Measurements from ENCODE around the gene PCBP3. TPM values are rescaled to one million over a fixed set of nuclear protein-coding genes. Genes with fewer than 3 reads are reported as not detected.

The PCBP3 gene
- total and polyA plus RNA-seq, 10 of the 15 experiments (the other 5 are each of a cell fraction or from before 2014, with no cell fraction given): 0.09 to 1.3 (median 0.46) TPM; not detected in 3

DNA sequence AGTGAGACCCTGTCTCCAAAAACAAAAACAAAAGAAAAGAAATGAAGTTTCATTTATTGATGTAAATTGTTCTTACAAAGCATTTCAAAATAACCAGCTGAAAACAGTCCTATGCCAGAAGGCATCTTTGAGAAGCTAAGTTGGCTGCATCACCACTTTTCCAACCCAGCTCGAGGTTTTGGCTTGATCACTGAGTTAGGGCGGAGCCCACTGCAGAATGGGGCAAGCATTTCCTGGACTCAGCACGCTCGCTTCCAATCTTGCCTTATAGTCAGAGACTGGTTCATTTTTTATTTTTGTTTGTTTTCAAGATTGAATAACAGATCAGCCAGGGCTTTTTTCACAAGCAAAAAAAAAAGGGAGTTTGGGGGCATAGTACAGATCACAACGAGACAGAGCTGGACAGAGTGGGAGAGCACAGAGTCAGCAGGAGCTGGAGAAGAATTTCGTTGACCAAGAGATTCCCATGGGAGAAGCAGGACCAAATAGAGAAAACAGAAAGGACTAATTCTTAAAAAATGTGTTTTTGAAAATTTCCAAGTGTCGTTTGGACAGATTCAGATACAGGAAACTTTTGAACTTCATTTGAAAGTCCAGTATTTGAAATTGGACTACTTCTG, 314.6 kb downstream of the PCBP3 start:
- CTCF ChIA-PET: no interaction called here
- no peak overlapping the region for H2AFZ ChIP-seq (ENCODE audit: control insufficient read depth, low read depth, low read length)

DNA sequence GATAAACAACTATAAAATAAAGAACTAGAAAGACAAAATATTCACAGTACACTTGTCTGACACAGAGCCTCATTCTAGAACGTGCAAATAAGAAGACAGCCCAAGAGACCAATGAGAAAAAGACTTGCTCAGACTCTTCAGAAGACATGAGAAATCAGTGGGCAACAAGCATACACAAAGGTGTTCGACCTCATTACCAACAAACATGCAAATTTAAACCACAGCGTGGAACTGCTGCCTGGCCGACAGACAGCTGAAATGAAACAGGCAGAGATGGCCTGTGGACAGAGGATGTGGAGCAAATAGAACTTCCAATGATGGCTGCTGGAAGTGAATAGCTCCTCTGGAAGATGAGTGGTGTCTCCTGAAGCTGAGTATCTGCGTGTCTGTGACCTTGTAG, 315.7 kb downstream of the PCBP3 start:
- H3K36me3 ChIP-seq (ENCODE audit: control insufficient read depth in 2 of 2, insufficient read depth in 2 of 2, low read length in 1 of 2): no peaks in the 10 kb centered on the region
- peaks cover 2% of the 10 kb centered on the region; the same call in 1 of the 3 replicates for H3K9me3 ChIP-seq (replicated peaks; ENCODE audit: control insufficient read depth, insufficient read depth, low read length)
- intact Hi-C loops (cut with micrococcal nuclease; ENCODE audit: unreplicated experiment): no loop called here
- DNase-seq (ENCODE audit: low read depth, low spot score) (no peak), ATAC-seq (no peak), FAIRE-seq (no peak)
- H3K4me2 ChIP-seq (ENCODE audit: control insufficient read depth, insufficient read depth): no peak overlapping the region
- TF ChIP-seq, protein P1, sequence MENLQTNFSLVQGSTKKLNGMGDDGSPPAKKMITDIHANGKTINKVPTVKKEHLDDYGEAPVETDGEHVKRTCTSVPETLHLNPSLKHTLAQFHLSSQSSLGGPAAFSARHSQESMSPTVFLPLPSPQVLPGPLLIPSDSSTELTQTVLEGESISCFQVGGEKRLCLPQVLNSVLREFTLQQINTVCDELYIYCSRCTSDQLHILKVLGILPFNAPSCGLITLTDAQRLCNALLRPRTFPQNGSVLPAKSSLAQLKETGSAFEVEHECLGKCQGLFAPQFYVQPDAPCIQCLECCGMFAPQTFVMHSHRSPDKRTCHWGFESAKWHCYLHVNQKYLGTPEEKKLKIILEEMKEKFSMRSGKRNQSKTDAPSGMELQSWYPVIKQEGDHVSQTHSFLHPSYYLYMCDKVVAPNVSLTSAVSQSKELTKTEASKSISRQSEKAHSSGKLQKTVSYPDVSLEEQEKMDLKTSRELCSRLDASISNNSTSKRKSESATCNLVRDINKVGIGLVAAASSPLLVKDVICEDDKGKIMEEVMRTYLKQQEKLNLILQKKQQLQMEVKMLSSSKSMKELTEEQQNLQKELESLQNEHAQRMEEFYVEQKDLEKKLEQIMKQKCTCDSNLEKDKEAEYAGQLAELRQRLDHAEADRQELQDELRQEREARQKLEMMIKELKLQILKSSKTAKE (IDR thresholded peaks at IDR 0.05; ENCODE audit: low read depth, poor library complexity, severe bottlenecking): no peak
- peak; percentile 88; the same call in 1 of the 3 replicates for TF ChIP-seq POU2F2 (IDR thresholded peaks at IDR 0.05; ENCODE audit: borderline replicate concordance, low read depth, low read length)
- TF ChIP-seq RUNX3 (IDR thresholded peaks at IDR 0.05; ENCODE audit: low read length): 0 out of 2 replicates have a peak, but pooled peaks have one; percentile 24
- ChIA-PET RAD21 (ENCODE audit: unreplicated experiment) (no interaction called here), POLR2A (no interaction called here), CTCF (no interaction called here), SMC1A (ENCODE audit: uncharacterized antibody, unreplicated experiment) (no interaction called here)
- in situ Hi-C loops (cut with MboI): no loop called here
- BruUV-seq (replicated peaks): no TSS peak
- H3K79me2 ChIP-seq (ENCODE audit: control insufficient read depth, insufficient read depth, low read length): no peaks in the 10 kb centered on the region
- no peaks in the 10 kb centered on the region for H3K4me1 ChIP-seq (ENCODE audit: control insufficient read depth, insufficient read depth, low read length)
- no peaks in the 10 kb centered on the region for H4K20me1 ChIP-seq (ENCODE audit: control insufficient read depth, insufficient read depth)
- no peak overlapping the region for H3K4me3 ChIP-seq
- 3% methylated on average over 5 of the region's 5 CpGs for WGBS (ENCODE audit: insufficient coverage, insufficient replicate concordance, low lambda C conversion rate, missing lambda C conversion rate)
- no peaks in the 10 kb centered on the region for H3K27me3 ChIP-seq (replicated peaks in 1 of 2; ENCODE audit: control insufficient read depth in 2 of 2, insufficient read depth in 2 of 2, low read length in 1 of 2)
- H3K9ac ChIP-seq (ENCODE audit: control insufficient read depth, insufficient read depth, low read length): no peak overlapping the region
- no peak overlapping the region for H3K27ac ChIP-seq (ENCODE audit: control insufficient read depth, insufficient read depth)
- no peak overlapping the region for H2AFZ ChIP-seq (ENCODE audit: control insufficient read depth, low read depth, low read length)

More for the DNA sequence above, 314.6 kb downstream of the PCBP3 start:
- POLR2A ChIA-PET: no interaction called here
- Histone ChIP-seq H3K9ac (ENCODE audit: control insufficient read depth, insufficient read depth, low read length) (no peak overlapping the region), H3K36me3 (ENCODE audit: control insufficient read depth in 2 of 2, insufficient read depth in 2 of 2, low read length in 1 of 2) (no peaks in the 10 kb centered on the region), H3K4me2 (ENCODE audit: control insufficient read depth, insufficient read depth) (no peak overlapping the region), H3K27ac (ENCODE audit: control insufficient read depth, insufficient read depth) (no peak overlapping the region), H3K27me3 (replicated peaks in 1 of 2; ENCODE audit: control insufficient read depth in 2 of 2, insufficient read depth in 2 of 2, low read length in 1 of 2) (no peaks in the 10 kb centered on the region), H3K4me3 (no peak overlapping the region), H3K9me3 (replicated peaks; ENCODE audit: control insufficient read depth, insufficient read depth, low read length) (peaks cover 2% of the 10 kb centered on the region; the same call in 1 of the 3 replicates), H3K4me1 (ENCODE audit: control insufficient read depth, insufficient read depth, low read length) (no peaks in the 10 kb centered on the region), H3K79me2 (ENCODE audit: control insufficient read depth, insufficient read depth, low read length) (no peaks in the 10 kb centered on the region), H4K20me1 (ENCODE audit: control insufficient read depth, insufficient read depth) (no peaks in the 10 kb centered on the region)
- no peak for ATAC-seq
- intact Hi-C loops (cut with micrococcal nuclease; ENCODE audit: unreplicated experiment) (no loop called here), in situ Hi-C loops (cut with MboI) (no loop called here)
- SMC1A ChIA-PET (ENCODE audit: uncharacterized antibody, unreplicated experiment): no interaction called here
- TF ChIP-seq WRNIP1 (IDR thresholded peaks at IDR 0.05; ENCODE audit: borderline replicate concordance, low read depth, low read length): no peak
- TF ChIP-seq KLF5 (IDR thresholded peaks at IDR 0.05; ENCODE audit: partially characterized antibody): no peak
- TF ChIP-seq SRF (IDR thresholded peaks at IDR 0.05; ENCODE audit: low read depth in 2 of 2, low read length in 2 of 2): no peak
- no TSS peak for BruUV-seq (replicated peaks)
- RAD21 ChIA-PET (ENCODE audit: unreplicated experiment): no interaction called here
- no peak for FAIRE-seq
- no peak for DNase-seq (ENCODE audit: low read depth, low spot score)
- WGBS (ENCODE audit: insufficient coverage, insufficient replicate concordance, low lambda C conversion rate, missing lambda C conversion rate): 14% methylated on average over 7 of the region's 7 CpGs

All from GM12878 (cell line).